HL-60/S4 treated with retinoic acid at 250 ng/mL for 4 days and 3 days (cell line): ENCODE data around the gene LIPT1.
"Not testable (repeated sequence)": the region's sequence is repeated elsewhere in the genome, so short reads cannot be mapped to it uniquely, and the experiment has no call there.

Source experiments
- in situ Hi-C: fragments of 300-500 bp; cut with MboI; formaldehyde crosslinking; loops from 2 replicates; pipeline ENCODE4 v1.7.0; 2022; ENCODE audit warnings: low sequenced_read_pairs

LIPT1 gene

GRCh38 chr2:99171377-99172140, 16.8 kb downstream of the LIPT1 start:
- in situ Hi-C loops, result no loop called here

DNA sequence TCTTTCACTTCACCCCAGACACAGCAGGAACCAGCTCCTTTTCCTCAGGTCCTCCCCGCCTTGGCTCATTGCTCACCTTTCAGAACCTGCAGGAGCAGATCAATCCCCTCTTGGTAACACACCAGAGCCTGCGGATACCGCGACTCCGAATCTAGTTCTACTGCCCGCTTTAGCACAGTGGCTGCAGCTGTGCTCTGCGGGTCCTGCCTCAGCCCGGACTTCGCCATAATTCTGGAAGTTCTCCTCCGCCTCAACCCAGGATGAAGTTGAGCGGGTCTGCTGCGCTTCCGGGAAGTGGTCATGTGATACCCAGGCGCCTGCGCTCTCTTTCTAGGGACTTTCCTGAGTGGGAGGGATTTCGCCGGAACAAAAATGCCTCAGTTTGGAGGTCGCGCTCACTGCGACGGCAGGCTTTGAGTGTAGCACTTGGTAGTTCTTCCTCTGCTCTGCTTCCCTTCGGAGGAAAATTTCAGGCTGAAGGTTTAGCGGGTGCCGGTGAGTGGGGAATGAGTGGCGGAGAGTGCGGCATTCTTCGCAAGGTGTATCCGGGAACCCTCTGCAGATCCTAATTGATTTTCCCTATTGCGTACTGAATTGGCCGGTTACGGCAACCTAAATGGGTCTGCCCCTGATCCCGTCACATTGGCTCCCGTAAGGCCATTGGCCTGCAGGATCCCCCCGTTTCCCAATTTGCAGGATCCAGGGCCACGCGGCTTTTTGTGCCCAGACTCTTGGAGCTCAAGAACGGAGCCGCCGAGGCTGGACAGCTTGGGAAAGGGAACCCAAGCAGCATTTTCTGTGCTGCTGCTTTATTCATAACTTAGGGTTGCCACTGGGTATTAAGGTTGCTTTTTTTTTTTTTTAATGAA, 26.2 kb downstream of the LIPT1 start, which contains the start of the genes MITD1 and MRPL30:
Gene MITD1 (minus strand): TSS at position 304 of the 869 bp plus-strand sequence. CDS start 77 bp downstream, at position 227.
Gene MRPL30 (plus strand): TSS at position 430 of the 869 bp plus-strand sequence. CDS start 5,020 bp downstream, outside the sequence.
- in situ Hi-C loops, result no loop called here

DNA sequence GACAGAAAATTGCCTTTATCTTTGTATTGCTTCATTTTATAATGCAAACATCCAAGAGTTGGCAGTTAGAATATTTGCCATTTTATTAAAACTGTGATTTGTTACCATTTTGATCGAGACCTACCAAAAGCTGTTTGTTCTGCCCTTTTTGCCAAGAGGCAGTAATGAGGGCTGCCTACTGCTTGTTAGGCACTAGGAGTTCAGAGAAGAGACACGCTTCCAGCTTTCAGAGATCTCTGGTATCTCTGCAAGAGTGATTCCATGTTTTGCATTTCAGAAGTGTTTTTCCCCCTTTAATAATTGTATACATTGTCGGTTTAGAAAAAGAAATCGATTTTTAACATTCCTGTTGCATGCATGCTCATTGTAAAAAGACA, 26.8 kb downstream of the LIPT1 start:
- in situ Hi-C loops, result no loop called here

DNA sequence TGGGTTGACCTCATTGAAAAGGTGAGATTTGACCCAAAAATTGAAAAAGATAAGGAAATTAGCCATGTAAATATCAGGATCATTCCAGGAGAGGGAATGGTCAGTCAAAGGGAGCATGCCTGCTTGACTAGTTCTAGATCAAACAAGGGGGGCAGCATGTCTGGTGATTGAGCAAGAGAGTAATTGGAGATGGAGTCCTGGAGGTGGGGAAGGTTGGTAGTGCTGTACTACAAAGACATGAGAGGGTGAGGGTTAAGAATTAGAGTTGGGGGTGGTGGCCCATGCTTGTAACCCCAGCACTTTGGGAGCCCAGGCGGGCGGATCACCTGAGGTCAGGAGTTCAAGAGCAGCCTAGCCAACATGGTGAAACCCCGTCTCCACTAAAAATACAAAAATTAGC, 28.3 kb downstream of the LIPT1 start:
- in situ Hi-C loops, result no loop called here

- in situ Hi-C loops, result no loop called here
Measured at GRCh38 chr2:99184811-99185210, 30.0 kb downstream of the LIPT1 start.

- in situ Hi-C loops, result no loop called here
Measured at GRCh38 chr2:99187011-99187410, 32.2 kb downstream of the LIPT1 start.

GRCh38 chr2:99188357-99188756, 33.6 kb downstream of the LIPT1 start:
- in situ Hi-C loops, result no loop called here

DNA sequence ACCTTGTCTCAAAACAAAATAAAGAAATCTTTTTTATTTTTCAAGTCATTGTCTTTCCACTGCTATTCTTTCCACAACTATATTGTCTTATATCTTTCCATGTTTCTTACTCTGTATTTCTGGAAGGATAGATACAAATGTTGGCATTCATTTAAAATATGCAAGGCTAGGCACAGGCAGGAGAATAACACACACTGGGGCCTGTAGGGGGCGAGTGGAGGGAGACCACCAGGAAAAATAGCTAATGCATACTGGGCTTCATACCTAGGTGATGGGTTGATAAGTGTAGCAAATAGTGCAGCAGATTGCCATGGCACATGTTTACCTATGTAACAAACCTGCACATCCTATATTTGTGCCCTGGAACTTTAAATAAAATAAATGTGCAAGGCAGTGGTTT, 35.8 kb downstream of the LIPT1 start:
- in situ Hi-C loops, result no loop called here

GRCh38 chr2:99192364-99192763, 37.6 kb downstream of the LIPT1 start:
- in situ Hi-C loops, result not testable (repeated sequence)

- in situ Hi-C loops, result no loop called here
Measured at GRCh38 chr2:99198103-99198841, 43.5 kb downstream of the LIPT1 start.

GRCh38 chr2:99200076-99200800, 45.5 kb downstream of the LIPT1 start:
- in situ Hi-C loops, result no loop called here

- in situ Hi-C loops, result no loop called here
Measured at GRCh38 chr2:99201959-99202678, 47.4 kb downstream of the LIPT1 start.

DNA sequence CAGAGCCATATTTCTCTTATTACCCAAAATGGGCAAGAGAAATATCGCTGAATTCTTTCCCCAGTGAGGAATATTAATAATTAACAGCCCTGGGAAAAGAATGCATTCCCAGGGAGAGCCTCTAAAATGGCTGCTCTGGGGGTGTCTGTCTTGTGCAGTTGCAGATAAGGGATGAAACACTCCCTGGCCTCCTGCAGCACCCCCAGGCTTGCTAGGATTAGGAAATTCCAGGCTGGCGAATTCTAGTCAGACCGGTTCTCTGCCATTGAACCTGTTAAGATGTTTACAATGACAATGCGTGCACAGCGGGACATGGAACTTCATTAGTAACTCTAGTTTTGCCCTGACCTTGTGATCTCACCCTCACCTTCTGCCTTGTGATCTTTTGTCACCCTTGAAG, 50.7 kb downstream of the LIPT1 start:
- in situ Hi-C loops, result no loop called here
